Erythroblast (primary cell): Measurements from ENCODE around the gene CLPTM1.
A peak's percentile ranks its signal among the peaks of the same experiment; 100 is the strongest.

ENCODE experiments used
- DNase-seq, 2 experiments: peaks; one replicate each; lab custom pipeline; 2025; lab: John Stamatoyannopoulos, UW
- GATA1 ChIP-seq: IDR thresholded peaks from 2 replicates; pipeline ENCODE4 v1.6.1; 2011; ENCODE audit warnings: low read depth, mild to moderate bottlenecking, control low read depth, low read length, moderate library complexity
- POLR2A ChIP-seq: IDR thresholded peaks from 2 replicates; pipeline ENCODE4 v1.6.1; 2011; ENCODE audit warnings: mild to moderate bottlenecking, low read length

The CLPTM1 gene

DNA sequence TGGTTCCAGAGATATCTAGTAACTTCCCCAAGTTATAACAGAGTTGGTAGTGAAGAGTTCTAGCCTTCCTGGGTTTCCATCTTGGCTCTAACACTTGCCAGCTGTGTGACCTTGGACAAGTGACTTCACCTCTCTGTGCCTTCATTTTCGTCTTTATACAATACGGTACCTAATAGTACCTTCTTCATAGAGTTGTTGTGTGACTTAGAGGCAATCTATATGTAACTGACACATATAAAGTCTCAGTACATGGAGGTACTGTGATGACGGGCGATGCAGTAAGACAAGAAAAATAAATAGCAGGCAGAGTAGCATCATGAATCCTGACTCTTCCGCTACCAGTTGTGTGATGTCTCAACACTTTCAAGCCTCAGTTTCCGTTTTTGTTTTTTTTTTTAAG, 75.6 kb downstream of the CLPTM1 start:
- TF ChIP-seq GATA1 (no peak), POLR2A (no peak)
- DNase-seq, result no peak

DNA sequence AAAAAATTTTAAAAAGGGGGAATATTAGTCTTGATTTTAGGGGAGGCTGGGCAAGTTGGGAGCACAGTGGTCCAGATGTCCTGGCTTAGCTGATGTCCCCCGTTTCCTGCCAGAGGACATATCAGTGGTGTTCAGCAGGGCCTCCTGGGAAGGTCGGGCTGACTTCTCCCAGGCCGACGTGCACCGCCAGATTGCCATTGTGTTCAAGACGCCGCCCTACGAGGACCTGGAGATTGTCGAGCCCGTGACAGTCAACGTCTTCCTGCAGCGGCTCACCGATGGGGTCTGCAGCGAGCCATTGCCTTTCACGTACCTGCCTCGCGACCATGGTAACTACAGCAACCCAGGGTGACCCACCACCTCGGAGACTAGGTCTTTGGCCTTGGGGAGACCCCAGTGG, 77.2 kb downstream of the CLPTM1 start:
- TF ChIP-seq GATA1 (no peak), POLR2A (no peak)
- DNase-seq, result no peak

DNA sequence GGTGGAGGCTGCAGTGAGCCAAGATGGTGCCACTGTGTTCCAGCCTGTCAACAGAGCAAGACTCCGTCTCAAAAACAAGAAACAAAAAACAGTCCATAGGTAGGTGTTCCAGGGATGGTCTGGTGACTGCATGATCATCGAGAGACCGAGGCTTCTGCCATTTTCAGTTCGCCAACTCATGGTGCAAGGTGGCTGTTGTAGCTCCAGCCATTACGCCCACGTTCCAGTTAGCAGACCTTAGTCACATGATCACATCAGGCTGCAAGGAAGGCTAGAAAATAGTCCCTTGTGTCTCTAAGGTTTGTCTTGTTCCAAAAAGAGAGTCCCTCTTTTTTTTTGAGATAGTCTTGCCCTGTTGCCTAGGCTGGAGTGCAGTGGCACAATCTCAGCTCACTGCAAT, 80.6 kb downstream of the CLPTM1 start:
- DNase-seq, result no peak
- no peak for TF ChIP-seq GATA1
- no peak for TF ChIP-seq POLR2A

DNA sequence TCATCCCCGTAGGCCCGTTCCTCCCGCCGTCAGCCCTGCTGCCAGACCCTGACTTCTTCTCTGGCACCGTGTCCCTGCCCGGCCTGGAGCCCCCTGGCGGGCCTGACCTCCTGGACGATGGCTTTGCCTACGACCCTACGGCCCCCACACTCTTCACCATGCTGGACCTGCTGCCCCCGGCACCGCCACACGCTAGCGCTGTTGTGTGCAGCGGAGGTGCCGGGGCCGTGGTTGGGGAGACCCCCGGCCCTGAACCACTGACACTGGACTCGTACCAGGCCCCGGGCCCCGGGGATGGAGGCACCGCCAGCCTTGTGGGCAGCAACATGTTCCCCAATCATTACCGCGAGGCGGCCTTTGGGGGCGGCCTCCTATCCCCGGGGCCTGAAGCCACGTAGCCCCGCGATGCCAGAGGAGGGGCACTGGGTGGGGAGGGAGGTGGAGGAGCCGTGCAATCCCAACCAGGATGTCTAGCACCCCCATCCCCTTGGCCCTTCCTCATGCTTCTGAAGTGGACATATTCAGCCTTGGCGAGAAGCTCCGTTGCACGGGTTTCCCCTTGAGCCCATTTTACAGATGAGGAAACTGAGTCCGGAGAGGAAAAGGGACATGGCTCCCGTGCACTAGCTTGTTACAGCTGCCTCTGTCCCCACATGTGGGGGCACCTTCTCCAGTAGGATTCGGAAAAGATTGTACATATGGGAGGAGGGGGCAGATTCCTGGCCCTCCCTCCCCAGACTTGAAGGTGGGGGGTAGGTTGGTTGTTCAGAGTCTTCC, 82.4 kb downstream of the CLPTM1 start:
- TF ChIP-seq GATA1, result no peak
- TF ChIP-seq POLR2A, result no peak

DNA sequence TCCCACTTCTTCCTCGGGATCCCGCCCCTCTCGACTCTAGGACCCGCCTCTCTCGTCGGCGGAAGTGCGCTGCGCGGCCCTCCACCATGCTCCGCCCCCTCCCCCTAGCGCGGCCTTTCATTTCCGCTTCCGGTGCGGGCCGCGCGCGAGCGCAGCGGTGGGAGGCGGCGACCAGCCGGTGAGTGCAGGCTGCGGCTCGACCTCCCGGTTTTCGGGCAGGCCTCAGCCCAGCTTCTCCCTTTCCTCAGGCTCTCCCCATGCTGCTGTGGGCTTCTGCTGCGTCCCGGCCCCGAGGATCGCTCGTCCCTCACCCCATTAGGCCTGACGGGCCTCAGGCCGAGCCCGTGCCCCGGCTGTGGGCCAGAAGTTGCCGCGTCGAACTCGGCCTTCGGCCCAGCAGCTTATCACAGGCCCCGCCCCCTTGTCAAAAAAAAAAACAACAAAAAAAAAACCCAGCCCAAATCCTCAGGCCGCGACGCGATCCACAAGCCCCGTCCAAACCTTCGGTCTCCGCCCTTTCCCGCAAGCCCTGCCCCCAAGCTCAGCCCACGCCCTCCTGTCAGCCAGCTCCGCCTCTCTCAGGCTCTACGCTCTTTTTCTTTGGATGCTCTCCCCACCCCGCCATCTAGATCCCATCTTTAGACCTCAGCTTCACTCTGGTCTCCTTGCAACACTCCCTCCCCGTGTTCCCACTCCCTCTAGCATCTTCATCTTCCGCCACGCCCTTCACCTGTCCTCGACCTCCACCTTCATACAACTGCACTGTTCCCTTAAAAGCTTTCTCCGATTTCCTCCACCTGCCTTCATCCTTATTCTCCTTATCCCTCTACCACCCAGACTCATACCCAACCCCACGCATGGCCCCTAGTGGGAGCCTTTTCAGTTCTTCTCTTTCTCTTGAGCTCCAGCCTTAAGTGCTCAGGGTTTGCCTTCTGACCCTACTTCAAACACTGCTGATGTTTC, 84.0 kb downstream of the CLPTM1 start, which contains the start of gene CLASRP:
Gene CLASRP, plus strand, starts transcription at position 115 of the 963 bp plus-strand sequence. CDS start 1,168 bp downstream, outside the sequence.
- TF ChIP-seq POLR2A (peak; percentile 93), GATA1 (no peak)

More for the DNA sequence above, 82.4 kb downstream of the CLPTM1 start:
- no peak for DNase-seq

DNA sequence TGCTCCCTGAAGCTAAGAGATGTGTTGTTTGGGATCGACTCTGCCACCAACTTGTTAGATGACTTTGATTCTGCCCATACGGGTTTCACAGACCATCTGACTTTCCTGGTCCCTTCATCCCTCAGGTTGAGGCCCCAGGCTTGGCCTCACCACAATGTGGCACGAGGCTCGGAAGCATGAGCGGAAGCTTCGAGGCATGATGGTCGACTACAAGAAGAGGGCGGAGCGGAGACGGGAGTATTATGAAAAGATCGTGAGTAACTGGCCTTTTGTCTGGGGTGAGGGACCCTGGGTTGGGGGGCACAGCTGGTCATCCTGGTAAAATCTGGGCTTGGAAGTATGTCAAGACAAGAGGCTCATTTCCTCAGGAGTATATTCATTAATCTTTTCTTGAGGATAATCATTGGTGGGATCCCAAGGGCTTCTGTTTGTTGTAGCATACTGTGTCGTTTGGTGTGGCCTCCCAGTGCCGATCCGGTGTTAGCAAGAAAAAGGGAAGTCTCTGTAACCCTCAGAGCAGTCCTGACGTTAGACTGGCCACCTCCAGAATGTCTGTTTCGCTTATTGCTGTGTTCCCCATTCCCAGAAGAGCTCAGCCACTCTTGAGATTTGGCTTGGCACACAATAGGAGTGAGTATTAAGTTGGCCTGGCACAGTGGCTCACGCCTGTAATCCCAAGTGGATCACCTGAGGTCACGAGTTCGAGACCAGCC, 85.0 kb downstream of the CLPTM1 start:
- no peak for DNase-seq
- TF ChIP-seq GATA1 (no peak), POLR2A (no peak)

More for the DNA sequence above, 84.0 kb downstream of the CLPTM1 start, which contains the start of gene CLASRP:
- peak; percentile 92 to 95 for DNase-seq

DNA sequence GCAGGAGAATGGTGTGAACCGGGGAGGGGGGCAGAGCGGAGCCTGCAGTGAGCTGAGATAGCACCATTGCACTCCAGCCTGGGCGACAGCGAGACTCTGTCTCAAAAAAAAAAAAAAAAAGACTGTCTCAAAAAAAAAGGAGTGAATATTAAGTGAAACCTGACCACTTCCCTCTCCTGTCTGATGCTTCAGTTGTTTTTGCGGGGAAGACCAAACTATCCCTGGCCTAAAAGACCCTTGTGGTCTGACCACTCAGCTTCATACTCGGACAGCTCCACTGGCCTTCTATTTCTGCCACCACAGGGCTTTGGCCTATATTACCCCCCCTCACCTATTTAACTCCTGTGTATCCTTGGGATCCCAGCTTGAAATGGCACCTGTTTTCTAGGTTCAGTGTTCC, 85.9 kb downstream of the CLPTM1 start:
- TF ChIP-seq POLR2A (no peak), GATA1 (no peak)
- no peak for DNase-seq
